H9 (cell line): Measurements from ENCODE around the gene PTGDR. TPM values are rescaled to one million over a fixed set of nuclear protein-coding genes. Genes with fewer than 3 reads are reported as not detected.

Experiments used
- DNase-seq: peaks from one replicate; pipeline ENCODE4 v3.0.0-alpha.2; 2017
- H2AFZ ChIP-seq: one replicate; pipeline ENCODE4 v1.6.1; 2013; ENCODE audit warnings: mild to moderate bottlenecking, low read length, control low read depth, moderate library complexity
- H2AK5ac ChIP-seq: 2 replicates; pipeline ENCODE4 v1.6.1; 2013; ENCODE audit warnings: low read length, control low read depth, mixed read lengths; ENCODE audit not compliant: insufficient read length
- H2BK120ac ChIP-seq: one replicate; pipeline ENCODE4 v1.6.1; 2013; ENCODE audit warnings: low read depth, mild to moderate bottlenecking, low read length, control low read depth, inconsistent platforms; ENCODE audit not compliant: poor library complexity, severe bottlenecking
- H2BK12ac ChIP-seq: 2 replicates; pipeline ENCODE4 v1.6.1; 2013; ENCODE audit warnings: low read length, control low read depth, mixed read lengths, low read depth; ENCODE audit not compliant: insufficient read length
- H2BK15ac ChIP-seq: 2 replicates; pipeline ENCODE4 v1.6.1; 2013; ENCODE audit warnings: low read depth, low read length, control low read depth
- H2BK20ac ChIP-seq: one replicate; pipeline ENCODE4 v1.6.1; 2013; ENCODE audit warnings: low read depth, mild to moderate bottlenecking, low read length, control low read depth, inconsistent platforms; ENCODE audit not compliant: poor library complexity, severe bottlenecking
- H2BK5ac ChIP-seq: 2 replicates; pipeline ENCODE4 v1.6.1; 2013; ENCODE audit warnings: low read length, control low read depth, mixed read lengths; ENCODE audit not compliant: insufficient read length
- H3K14ac ChIP-seq: 2 replicates; pipeline ENCODE4 v1.6.1; 2013; ENCODE audit warnings: low read length, control low read depth; ENCODE audit not compliant: insufficient read depth
- H3K18ac ChIP-seq: 2 replicates; pipeline ENCODE4 v1.6.1; 2013; ENCODE audit warnings: low read depth, mild to moderate bottlenecking, mixed read lengths, low read length, control low read depth; ENCODE audit not compliant: insufficient read length
- H3K23ac ChIP-seq: 2 replicates; pipeline ENCODE4 v1.6.1; 2013; ENCODE audit warnings: low read length, control low read depth, mixed read lengths, low read depth; ENCODE audit not compliant: insufficient read length
- H3K23me2 ChIP-seq: 2 replicates; pipeline ENCODE4 v1.6.1; 2013; ENCODE audit warnings: low read depth, mild to moderate bottlenecking, mixed read lengths, low read length, control low read depth; ENCODE audit not compliant: insufficient read length, poor library complexity, severe bottlenecking
- H3K27ac ChIP-seq: 2 replicates; pipeline ENCODE4 v1.5.1; 2013; ENCODE audit warnings: low read length, control low read depth, mixed read lengths, low read depth; ENCODE audit not compliant: insufficient read length
- H3K27me3 ChIP-seq: 2 replicates; pipeline ENCODE4 v1.6.1; 2013; ENCODE audit warnings: low read length, control low read depth, inconsistent platforms; ENCODE audit not compliant: insufficient read depth
- H3K4ac ChIP-seq: 2 replicates; pipeline ENCODE4 v1.6.1; 2013; ENCODE audit warnings: low read depth, mild to moderate bottlenecking, control low read depth, inconsistent platforms, low read length, moderate library complexity
- H3K4me1 ChIP-seq: 2 replicates; pipeline ENCODE4 v1.6.1; 2013; ENCODE audit warnings: low read length, control low read depth, inconsistent platforms; ENCODE audit not compliant: insufficient read depth
- H3K4me2 ChIP-seq: 2 replicates; pipeline ENCODE4 v1.6.1; 2013; ENCODE audit warnings: low read length, control low read depth, mixed read lengths; ENCODE audit not compliant: insufficient read length, insufficient read depth
- H3K56ac ChIP-seq: 2 replicates; pipeline ENCODE4 v1.6.1; 2013; ENCODE audit warnings: low read depth, mild to moderate bottlenecking, mixed read lengths, low read length, control low read depth; ENCODE audit not compliant: insufficient read length
- H3K79me1 ChIP-seq: 2 replicates; pipeline ENCODE4 v1.6.1; 2013; ENCODE audit warnings: low read depth, mild to moderate bottlenecking, moderate library complexity, low read length, control low read depth, inconsistent platforms; ENCODE audit not compliant: insufficient read depth, poor library complexity, severe bottlenecking
- H3K79me2 ChIP-seq: 2 replicates; pipeline ENCODE4 v1.6.1; 2013; ENCODE audit warnings: low read length, control low read depth, inconsistent platforms; ENCODE audit not compliant: insufficient read depth
- H3K9ac ChIP-seq: 2 replicates; pipeline ENCODE4 v1.6.1; 2013; ENCODE audit warnings: low read length, control low read depth, mixed read lengths; ENCODE audit not compliant: insufficient read length; ENCODE audit errors: extremely low read depth
- H3K9me3 ChIP-seq: one replicate; pipeline ENCODE4 v1.6.1; 2013; ENCODE audit warnings: low read depth, low read length, inconsistent platforms; ENCODE audit not compliant: control insufficient read depth
- H3T11ph ChIP-seq: one replicate; pipeline ENCODE4 v1.6.1; 2013; ENCODE audit warnings: mild to moderate bottlenecking, low read length, control low read depth, inconsistent platforms
- H4K20me1 ChIP-seq: one replicate; pipeline ENCODE4 v1.6.1; 2013; ENCODE audit not compliant: control insufficient read depth, insufficient read length, insufficient read depth
- H4K5ac ChIP-seq: 2 replicates; pipeline ENCODE4 v1.6.1; 2013; ENCODE audit warnings: low read depth, mild to moderate bottlenecking, mixed read lengths, low read length, control low read depth; ENCODE audit not compliant: insufficient read length
- H4K8ac ChIP-seq: replicated peaks from 2 replicates; pipeline ENCODE4 v1.6.1; 2013; ENCODE audit warnings: low read length, control low read depth, mixed read lengths, low read depth; ENCODE audit not compliant: insufficient read length
- H4K91ac ChIP-seq: 2 replicates; pipeline ENCODE4 v1.6.1; 2013; ENCODE audit warnings: low read depth, mild to moderate bottlenecking, moderate library complexity, mixed read lengths, low read length, control low read depth; ENCODE audit not compliant: insufficient read length
- H3K27ac Mint-ChIP-seq, 3 experiments: 2 replicates in 2 of 3; 3 replicates in 1 of 3; pipeline ENCODE4 v1.8.0; 2020 to 2021; ENCODE audit warnings: mixed read lengths in 3 of 3, mild to moderate bottlenecking in 1 of 3, moderate library complexity in 1 of 3
- H3K27me3 Mint-ChIP-seq: 2 replicates; pipeline ENCODE4 v1.8.0; 2021; ENCODE audit warnings: low read depth, mild to moderate bottlenecking, moderate library complexity, mixed read lengths
- H3K36me3 Mint-ChIP-seq, 3 experiments: 2 replicates in 2 of 3; 3 replicates in 1 of 3; pipeline ENCODE4 v1.8.0; 2020 to 2021; ENCODE audit warnings: low read depth in 3 of 3, mixed read lengths in 3 of 3; ENCODE audit not compliant: insufficient read depth in 1 of 3
- H3K4me1 Mint-ChIP-seq, 2 experiments: 2 replicates each; pipeline ENCODE4 v1.8.0; 2020; ENCODE audit warnings: mixed read lengths in 2 of 2
- H3K4me3 Mint-ChIP-seq, 2 experiments: 2 replicates in 1 of 2; 3 replicates in 1 of 2; pipeline ENCODE4 v1.8.0; 2020 to 2021; ENCODE audit warnings: mild to moderate bottlenecking in 2 of 2, mixed read lengths in 2 of 2, moderate library complexity in 1 of 2
- H3K9me3 Mint-ChIP-seq, 2 experiments: 2 replicates in 1 of 2; 3 replicates in 1 of 2; pipeline ENCODE4 v1.8.0; 2020; ENCODE audit warnings: mild to moderate bottlenecking in 2 of 2, mixed read lengths in 2 of 2, moderate library complexity in 1 of 2
- WGBS: extraction: QIAGEN DNeasy Blood & Tissue Kit; methylation state at CpG from one replicate; pipeline ENCODE4 v1.1.7; 2013; ENCODE audit warnings: missing lambda C conversion rate, low lambda C conversion rate, mixed read lengths; ENCODE audit not compliant: insufficient read length; ENCODE audit errors: extremely low coverage; 5-methylcytosine and 5-hydroxymethylcytosine counted together
- total RNA-seq: library from RNA; stranded (reverse); gene quantifications from 2 replicates; pipeline ENCODE4 v1.2.1, GENCODE V29; 2021
- TF ChIP-seq, protein P1 (sequence below): fragments of 200-600 bp; sonication (generic); conservative IDR thresholded peaks from 3 replicates; pipeline ENCODE4 v1.8.0; 2021; ENCODE audit warnings: antibody characterized with exemption, mild to moderate bottlenecking

PTGDR gene
- total RNA-seq, 1 experiment from 2014 or later = not detected

- no peak for DNase-seq
- Histone ChIP-seq H3K4me1 (0 out of 2 replicates have a peak, but pooled peaks cover under 1% of the 10 kb centered on the region), H3K18ac (no peak overlapping the region), H3K27ac (no peak overlapping the region), H2AK5ac (no peak overlapping the region), H3K23me2 (no peaks in the 10 kb centered on the region), H3K56ac (no peak overlapping the region), H4K20me1 (no peaks in the 10 kb centered on the region), H3K4me2 (no peak overlapping the region), H3K79me1 (no peaks in the 10 kb centered on the region), H4K8ac (no peak overlapping the region), H3K9ac (no peak overlapping the region), H3K9me3 (no peaks in the 10 kb centered on the region), H4K5ac (no peak overlapping the region), H3K14ac (no peak overlapping the region), H2BK5ac (no peak overlapping the region), H2BK15ac (no peak overlapping the region), H3K23ac (no peak overlapping the region), H4K91ac (no peak overlapping the region), H3K79me2 (no peaks in the 10 kb centered on the region), H2BK12ac (no peak overlapping the region), H2BK120ac (no peak overlapping the region), H3T11ph (no peak overlapping the region), H3K4ac (no peak overlapping the region), H2AFZ (no peak overlapping the region), H3K27me3 (peaks cover under 1% of the 10 kb centered on the region; the same call in 1 of the 2 replicates), H2BK20ac (no peak overlapping the region)
- peaks cover 28% of the 10 kb centered on the region for H3K27me3 Mint-ChIP-seq
- H3K4me3 Mint-ChIP-seq = no peak overlapping the region
- H3K4me1 Mint-ChIP-seq = peaks cover 13 to 22% of the 10 kb centered on the region in 2 experiments
- no peak overlapping the region for H3K27ac Mint-ChIP-seq
- WGBS = no CpG with 5 or more reads among the region's 2 CpGs
- TF ChIP-seq, protein P1, sequence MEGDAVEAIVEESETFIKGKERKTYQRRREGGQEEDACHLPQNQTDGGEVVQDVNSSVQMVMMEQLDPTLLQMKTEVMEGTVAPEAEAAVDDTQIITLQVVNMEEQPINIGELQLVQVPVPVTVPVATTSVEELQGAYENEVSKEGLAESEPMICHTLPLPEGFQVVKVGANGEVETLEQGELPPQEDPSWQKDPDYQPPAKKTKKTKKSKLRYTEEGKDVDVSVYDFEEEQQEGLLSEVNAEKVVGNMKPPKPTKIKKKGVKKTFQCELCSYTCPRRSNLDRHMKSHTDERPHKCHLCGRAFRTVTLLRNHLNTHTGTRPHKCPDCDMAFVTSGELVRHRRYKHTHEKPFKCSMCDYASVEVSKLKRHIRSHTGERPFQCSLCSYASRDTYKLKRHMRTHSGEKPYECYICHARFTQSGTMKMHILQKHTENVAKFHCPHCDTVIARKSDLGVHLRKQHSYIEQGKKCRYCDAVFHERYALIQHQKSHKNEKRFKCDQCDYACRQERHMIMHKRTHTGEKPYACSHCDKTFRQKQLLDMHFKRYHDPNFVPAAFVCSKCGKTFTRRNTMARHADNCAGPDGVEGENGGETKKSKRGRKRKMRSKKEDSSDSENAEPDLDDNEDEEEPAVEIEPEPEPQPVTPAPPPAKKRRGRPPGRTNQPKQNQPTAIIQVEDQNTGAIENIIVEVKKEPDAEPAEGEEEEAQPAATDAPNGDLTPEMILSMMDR = no peak
- no peaks in the 10 kb centered on the region for H3K9me3 Mint-ChIP-seq
- H3K36me3 Mint-ChIP-seq = no peaks in the 10 kb centered on the region
Observed at GRCh38 chr14:52307905-52308304, 40.4 kb downstream of the PTGDR start.
